ENCODE measurements around the gene ATF6.
A peak's percentile ranks its signal among the peaks of the same experiment; 100 is the strongest.

The ATF6 gene

DNA sequence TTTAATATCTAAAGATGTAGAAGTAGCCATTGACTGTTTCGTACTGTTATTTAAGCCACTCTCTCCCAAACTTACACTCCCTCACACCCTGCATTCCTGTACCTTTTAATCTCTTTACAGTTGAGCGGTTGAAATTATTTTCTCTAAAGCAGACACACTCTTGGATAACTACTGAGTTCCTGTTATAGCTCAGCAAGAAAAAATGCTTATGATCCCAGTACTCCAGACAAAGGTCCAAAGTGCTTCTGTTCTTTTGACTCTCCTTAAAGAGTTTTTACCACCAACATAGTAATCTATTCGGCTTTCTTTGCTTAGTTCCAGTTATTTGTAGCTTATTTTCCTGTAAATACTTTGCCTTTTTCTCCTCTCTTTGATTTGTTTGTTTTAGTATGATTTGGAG is 100.1 kb downstream of the ATF6 start:
- DNase-seq (ENCODE audit: low read depth) = no peak
- TF ChIP-seq, protein P1, sequence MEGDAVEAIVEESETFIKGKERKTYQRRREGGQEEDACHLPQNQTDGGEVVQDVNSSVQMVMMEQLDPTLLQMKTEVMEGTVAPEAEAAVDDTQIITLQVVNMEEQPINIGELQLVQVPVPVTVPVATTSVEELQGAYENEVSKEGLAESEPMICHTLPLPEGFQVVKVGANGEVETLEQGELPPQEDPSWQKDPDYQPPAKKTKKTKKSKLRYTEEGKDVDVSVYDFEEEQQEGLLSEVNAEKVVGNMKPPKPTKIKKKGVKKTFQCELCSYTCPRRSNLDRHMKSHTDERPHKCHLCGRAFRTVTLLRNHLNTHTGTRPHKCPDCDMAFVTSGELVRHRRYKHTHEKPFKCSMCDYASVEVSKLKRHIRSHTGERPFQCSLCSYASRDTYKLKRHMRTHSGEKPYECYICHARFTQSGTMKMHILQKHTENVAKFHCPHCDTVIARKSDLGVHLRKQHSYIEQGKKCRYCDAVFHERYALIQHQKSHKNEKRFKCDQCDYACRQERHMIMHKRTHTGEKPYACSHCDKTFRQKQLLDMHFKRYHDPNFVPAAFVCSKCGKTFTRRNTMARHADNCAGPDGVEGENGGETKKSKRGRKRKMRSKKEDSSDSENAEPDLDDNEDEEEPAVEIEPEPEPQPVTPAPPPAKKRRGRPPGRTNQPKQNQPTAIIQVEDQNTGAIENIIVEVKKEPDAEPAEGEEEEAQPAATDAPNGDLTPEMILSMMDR (conservative IDR thresholded peaks at IDR 0.05; ENCODE audit: control insufficient read depth, insufficient read depth, low read depth, low read length) = no peak
- no peak overlapping the region for H3K4me3 ChIP-seq (ENCODE audit: control insufficient read depth, low read depth, low read length)

DNA sequence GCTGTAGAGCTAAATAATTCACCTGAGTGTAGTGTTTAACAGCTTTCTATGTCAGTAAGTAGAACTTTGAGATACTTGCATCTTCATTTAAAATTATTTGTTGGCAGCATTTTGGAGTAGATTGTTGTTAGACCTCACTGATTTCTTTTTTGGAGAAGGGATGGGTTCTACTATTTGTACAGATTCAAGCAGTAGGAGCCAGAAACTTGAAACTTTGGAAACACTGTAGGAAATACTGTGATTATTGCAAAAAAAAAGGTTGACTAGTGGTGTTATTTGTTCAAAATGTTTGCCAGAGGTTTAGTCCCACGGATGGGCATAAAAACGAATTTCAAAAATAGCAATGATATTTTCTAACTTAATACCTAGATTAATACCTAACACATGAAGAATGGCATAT is 102.7 kb downstream of the ATF6 start:
- H3K4me3 ChIP-seq (ENCODE audit: control insufficient read depth, low read depth, low read length) = no peak overlapping the region
- no peak for DNase-seq (ENCODE audit: low read depth)
- TF ChIP-seq, protein P1 (conservative IDR thresholded peaks at IDR 0.05; ENCODE audit: control insufficient read depth, insufficient read depth, low read depth, low read length) = no peak

DNA sequence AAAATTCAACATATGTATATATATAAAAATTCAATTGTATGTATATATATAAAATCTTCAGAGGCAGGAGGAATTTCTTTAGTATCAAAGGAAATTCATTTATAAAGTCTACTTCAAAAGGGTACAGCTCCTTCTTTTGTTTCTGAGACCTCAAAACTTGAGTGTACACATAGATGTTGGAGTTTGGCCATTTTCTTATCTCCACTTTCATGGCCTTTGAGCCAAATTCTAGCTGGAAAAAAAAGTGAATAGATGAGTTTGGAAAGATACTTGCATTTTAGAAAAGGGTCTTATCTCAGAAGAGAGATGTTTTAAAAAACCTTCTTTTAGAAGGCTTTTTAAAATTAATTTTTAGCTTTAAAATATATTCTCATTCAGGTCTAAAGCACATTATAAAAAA is 103.2 kb downstream of the ATF6 start:
- TF ChIP-seq, protein P1 (conservative IDR thresholded peaks at IDR 0.05; ENCODE audit: control insufficient read depth, insufficient read depth, low read depth, low read length) = no peak

DNA sequence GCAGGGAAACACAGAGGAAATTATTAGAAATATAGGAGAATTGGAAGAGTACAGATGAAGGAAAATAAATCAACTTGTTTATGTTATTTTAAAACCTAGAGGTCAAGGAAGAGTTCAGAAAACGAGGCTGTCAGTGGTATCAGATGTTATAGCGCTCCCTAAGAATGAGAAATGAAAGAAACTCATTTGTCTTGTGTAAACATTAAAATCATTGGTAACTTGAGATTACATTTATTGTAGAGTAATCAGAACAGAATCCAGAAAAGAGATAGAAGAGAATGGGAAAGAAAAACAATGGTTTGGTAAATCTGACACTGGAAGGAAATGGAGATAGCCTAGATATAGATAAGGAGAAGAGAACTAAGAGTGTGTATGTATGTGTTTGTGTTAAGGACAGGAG is 106.4 kb downstream of the ATF6 start:
- TF ChIP-seq, protein P1 (conservative IDR thresholded peaks at IDR 0.05; ENCODE audit: control insufficient read depth, insufficient read depth, low read depth, low read length) = no peak
- DNase-seq (ENCODE audit: low read depth) = no peak
- H3K4me3 ChIP-seq (ENCODE audit: control insufficient read depth, low read depth, low read length) = no peak overlapping the region

More for the DNA sequence above, 103.2 kb downstream of the ATF6 start:
- H3K4me3 ChIP-seq (ENCODE audit: control insufficient read depth, low read depth, low read length) = no peak overlapping the region
- DNase-seq (ENCODE audit: low read depth) = no peak

DNA sequence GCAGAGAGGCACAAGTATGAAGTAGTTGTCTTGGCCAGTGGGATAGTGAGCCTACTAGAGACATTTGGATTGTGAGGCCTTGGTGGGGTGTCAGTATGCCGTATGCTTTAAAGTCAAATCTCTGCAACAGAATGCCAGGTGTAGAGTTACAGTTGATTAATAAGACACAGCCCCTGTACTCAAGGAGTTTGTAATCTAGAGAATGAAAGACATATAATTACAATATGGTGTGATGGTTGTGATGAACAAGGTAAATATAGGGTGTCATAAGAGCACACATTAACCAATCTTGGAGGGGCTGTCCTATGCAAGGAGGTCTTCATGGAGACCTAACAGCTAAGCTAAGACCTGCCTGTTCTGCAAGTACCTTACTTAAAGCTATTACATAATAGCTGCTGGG is 113.1 kb downstream of the ATF6 start:
- no peak overlapping the region for H3K4me3 ChIP-seq (ENCODE audit: control insufficient read depth, low read depth, low read length)
- no peak for DNase-seq (ENCODE audit: low read depth)
- TF ChIP-seq, protein P1 (conservative IDR thresholded peaks at IDR 0.05; ENCODE audit: control insufficient read depth, insufficient read depth, low read depth, low read length) = no peak

DNA sequence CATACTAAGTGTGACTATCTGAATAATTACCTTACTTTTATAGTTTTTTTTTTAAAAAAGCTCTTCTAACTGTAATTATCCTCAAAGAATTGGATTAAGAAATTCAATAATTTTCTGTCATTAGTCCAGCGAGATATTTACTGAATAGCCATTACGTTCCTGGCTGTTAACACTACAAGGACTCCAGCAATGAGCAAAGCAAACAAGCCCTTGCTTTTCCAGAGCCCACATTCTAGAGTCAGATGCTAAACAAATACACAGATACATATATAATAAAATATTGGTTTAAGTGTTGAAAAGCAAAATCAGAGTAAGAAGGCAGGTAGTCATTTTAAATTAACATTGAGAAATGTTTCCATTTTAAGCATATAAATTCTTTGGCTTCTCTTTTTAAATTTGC is 118.4 kb downstream of the ATF6 start:
- DNase-seq (ENCODE audit: low read depth) = peak; percentile 17
- TF ChIP-seq, protein P1 (conservative IDR thresholded peaks at IDR 0.05; ENCODE audit: control insufficient read depth, insufficient read depth, low read depth, low read length) = no peak
- no peak overlapping the region for H3K4me3 ChIP-seq (ENCODE audit: control insufficient read depth, low read depth, low read length)

DNA sequence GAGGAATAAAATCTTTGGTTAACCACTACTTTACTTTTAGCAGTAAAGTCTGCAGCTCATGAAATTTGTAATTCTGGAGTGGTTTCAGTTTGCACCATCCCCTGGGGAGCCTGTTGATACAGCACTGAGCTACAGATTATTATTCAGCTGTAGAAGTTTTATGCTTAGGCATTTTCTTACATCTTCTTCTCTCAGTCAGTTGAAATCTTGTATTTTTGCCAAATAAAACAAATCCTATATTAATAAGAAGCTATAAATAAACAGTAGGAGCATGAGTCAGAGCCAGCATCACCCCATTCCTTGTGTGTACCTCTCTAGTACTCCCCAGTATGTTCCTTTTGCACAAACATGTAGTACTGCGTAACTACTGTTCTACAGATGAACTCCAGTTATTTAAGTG is 118.9 kb downstream of the ATF6 start:
- no peak overlapping the region for H3K4me3 ChIP-seq (ENCODE audit: control insufficient read depth, low read depth, low read length)
- DNase-seq (ENCODE audit: low read depth) = peak; percentile 94
- TF ChIP-seq, protein P1 (conservative IDR thresholded peaks at IDR 0.05; ENCODE audit: control insufficient read depth, insufficient read depth, low read depth, low read length) = no peak
